GM19397 (cell line): ENCODE results near the gene SESN3.
"Not testable (repeated sequence)": the region's sequence is repeated elsewhere in the genome, so short reads cannot be mapped to it uniquely, and the experiment has no call there.

Experiments used
- ATAC-seq: cut with Tn5 transposase; IDR thresholded peaks from one replicate; pipeline ENCODE4 v1.9.1; 2021; ENCODE audit warnings: mild to moderate bottlenecking, moderate library complexity; ENCODE audit not compliant: unreplicated experiment

The SESN3 gene

GRCh38 chr11:95231127-95231880 lies at the start of gene SESN3:
SESN3 (minus strand) TSS chr11:95231202; CDS start chr11:95230860, 342 bp downstream.
- peak; percentile 93 for ATAC-seq

- no peak for ATAC-seq
These were observed 49.2 kb upstream of the SESN3 start for GRCh38 chr11:95279921-95280868.

- ATAC-seq, result no peak
These were observed 46.9 kb upstream of the SESN3 start for GRCh38 chr11:95277868-95278267.

- ATAC-seq, result no peak
These were observed 45.1 kb upstream of the SESN3 start for GRCh38 chr11:95276139-95276538.

- ATAC-seq, result not testable (repeated sequence)
These were observed 42.6 kb upstream of the SESN3 start for GRCh38 chr11:95273618-95274017.

- ATAC-seq, result no peak
These were observed 38.2 kb upstream of the SESN3 start for GRCh38 chr11:95269036-95269819.

- no peak for ATAC-seq
These were observed 37.4 kb upstream of the SESN3 start for GRCh38 chr11:95268391-95268790.

- no peak for ATAC-seq
These were observed 36.7 kb upstream of the SESN3 start for GRCh38 chr11:95267601-95268213.

- ATAC-seq, result no peak
These were observed 35.9 kb upstream of the SESN3 start for GRCh38 chr11:95266751-95267374.

- no peak for ATAC-seq
These were observed 33.9 kb upstream of the SESN3 start for GRCh38 chr11:95264881-95265280.

GRCh38 chr11:95262994-95263765 lies 32.2 kb upstream of the SESN3 start:
- ATAC-seq, result no peak

- no peak for ATAC-seq
These were observed 26.5 kb upstream of the SESN3 start for GRCh38 chr11:95257456-95257971.

- ATAC-seq, result no peak
These were observed 25.3 kb upstream of the SESN3 start for GRCh38 chr11:95256321-95256779.

GRCh38 chr11:95255251-95256145 lies 24.5 kb upstream of the SESN3 start:
- no peak for ATAC-seq

- ATAC-seq, result peak; percentile 22
These were observed 23.7 kb upstream of the SESN3 start for GRCh38 chr11:95254716-95255115.

- ATAC-seq, result peak; percentile 97
These were observed 23.2 kb upstream of the SESN3 start for GRCh38 chr11:95254131-95254704.

- no peak for ATAC-seq
These were observed 22.1 kb upstream of the SESN3 start for GRCh38 chr11:95253141-95253540.

GRCh38 chr11:95252586-95252985 lies 21.6 kb upstream of the SESN3 start:
- no peak for ATAC-seq
